Endothelial cell of umbilical vein (primary cell): ENCODE data around the gene CDK5RAP2. TPM values are rescaled to one million over a fixed set of nuclear protein-coding genes. Genes with fewer than 3 reads are reported as not detected.

Experiments
- BruUV-seq: library from RNA; stranded (reverse); fragments of 400-500 nt; replicated peaks from 2 replicates; lab custom pipeline; 2021; lab: Mats Ljungman, UMichigan
- CTCF ChIA-PET: fragments of 300-600, 350-600 bp; sonication (Branson Sonifier 250); formaldehyde crosslinking; loops from one replicate; lab custom pipeline; 2021; ENCODE audit warnings: antibody characterized with exemption, inconsistent platforms; lab: Charles Lee
- POLR2A ChIA-PET: fragments of 300-600, 350-600 bp; sonication (Branson Sonifier 250); formaldehyde crosslinking; loops from one replicate; lab custom pipeline; 2021; ENCODE audit warnings: antibody characterized with exemption, inconsistent platforms; lab: Charles Lee
- DNase-seq: peaks from one replicate; pipeline ENCODE4 v3.0.0-alpha.2; 2011; ENCODE audit warnings: low read depth, low spot score
- FAIRE-seq: peaks from 2 replicates; lab custom pipeline; 2011; peaks lifted over from hg19 to GRCh38; lab: Jason Lieb, UNC
- H2AFZ ChIP-seq: 2 replicates; pipeline ENCODE4 v1.6.0; 2012; ENCODE audit warnings: low read depth, low read length, control low read depth, inconsistent platforms
- H3K27ac ChIP-seq: 2 replicates; pipeline ENCODE4 v1.5.1; 2011; ENCODE audit warnings: low read depth, mild to moderate bottlenecking, control low read depth, low read length, moderate library complexity; ENCODE audit not compliant: insufficient read depth
- H3K27me3 ChIP-seq, 2 experiments: 2 replicates each; pipeline versions ENCODE4 v1.6.0 to v1.6.1; 2011; ENCODE audit warnings: low read length in 2 of 2, mixed read lengths in 1 of 2; ENCODE audit not compliant: control insufficient read depth in 2 of 2, insufficient read depth in 2 of 2
- H3K36me3 ChIP-seq, 2 experiments: 2 replicates in 1 of 2; 3 replicates in 1 of 2; pipeline ENCODE4 v1.5.1; 2011; ENCODE audit warnings: low read length in 2 of 2, mild to moderate bottlenecking in 1 of 2, moderate library complexity in 1 of 2; ENCODE audit not compliant: control insufficient read depth in 2 of 2, insufficient read depth in 2 of 2; ENCODE audit errors: extremely low read depth in 1 of 2
- H3K4me1 ChIP-seq: 3 replicates; pipeline ENCODE4 v1.5.1; 2011; ENCODE audit warnings: mild to moderate bottlenecking, low read length; ENCODE audit not compliant: control insufficient read depth, insufficient read depth; ENCODE audit errors: extremely low read depth
- H3K4me2 ChIP-seq: 2 replicates; pipeline ENCODE4 v1.6.1; 2011; ENCODE audit warnings: low read length, control low read depth, mixed read lengths; ENCODE audit not compliant: insufficient read depth
- H3K4me3 ChIP-seq, 3 experiments: fragments of 200-600 bp in 1 of 3; sonication (generic), shearing (Covaris generic) in 1 of 3; replicated peaks in 1 of 3; 2 replicates each; pipeline ENCODE4 v1.5.1; 2011 to 2016; ENCODE audit warnings: control low read depth in 3 of 3, low read length in 3 of 3, mild to moderate bottlenecking in 2 of 3, inconsistent platforms in 1 of 3, low read depth in 1 of 3, moderate library complexity in 1 of 3; ENCODE audit not compliant: insufficient read depth in 1 of 3
- H3K79me2 ChIP-seq: 2 replicates; pipeline ENCODE4 v1.6.0; 2012; ENCODE audit warnings: low read length, inconsistent platforms; ENCODE audit not compliant: control insufficient read depth, insufficient read depth
- H3K9ac ChIP-seq: replicated peaks from 2 replicates; pipeline ENCODE3; 2011; ENCODE audit warnings: low read length, control low read depth; ENCODE audit not compliant: insufficient read depth; ENCODE audit errors: extremely low read depth
- H3K9me1 ChIP-seq: replicated peaks from 3 replicates; pipeline ENCODE4 v1.6.0; 2011; ENCODE audit warnings: mild to moderate bottlenecking, low read length; ENCODE audit not compliant: control insufficient read depth, insufficient read depth; ENCODE audit errors: extremely low read depth
- H3K9me3 ChIP-seq: replicated peaks from 2 replicates; pipeline ENCODE4 v1.5.1; 2012; ENCODE audit warnings: low read length, inconsistent platforms; ENCODE audit not compliant: control insufficient read depth, insufficient read depth
- H4K20me1 ChIP-seq: replicated peaks from 2 replicates; pipeline ENCODE3; 2011; ENCODE audit warnings: mild to moderate bottlenecking, low read length; ENCODE audit not compliant: control insufficient read depth, insufficient read depth; ENCODE audit errors: extremely low read depth
- EZH2 ChIP-seq: IDR thresholded peaks from 2 replicates; pipeline ENCODE4 v1.6.1; 2012; ENCODE audit warnings: borderline replicate concordance, low read depth, mild to moderate bottlenecking, moderate library complexity, low read length, inconsistent platforms; ENCODE audit not compliant: severe bottlenecking
- FOS ChIP-seq: IDR thresholded peaks from 2 replicates; pipeline ENCODE4 v1.6.1; 2011; ENCODE audit warnings: mild to moderate bottlenecking, low read length, moderate library complexity, borderline replicate concordance; ENCODE audit not compliant: insufficient read depth
- GATA2 ChIP-seq: IDR thresholded peaks from 2 replicates; pipeline ENCODE4 v1.7.0; 2011; ENCODE audit warnings: low read depth, mild to moderate bottlenecking, moderate library complexity, mixed read lengths, low read length; ENCODE audit not compliant: insufficient read length, insufficient read depth
- MYC ChIP-seq: IDR thresholded peaks from one replicate; pipeline ENCODE4 v1.6.1; 2011; ENCODE audit warnings: mild to moderate bottlenecking, low read depth, low read length
- POLR2A ChIP-seq: IDR thresholded peaks from 2 replicates; pipeline ENCODE4 v1.6.1; 2012; ENCODE audit warnings: low read depth, mild to moderate bottlenecking, control low read depth, low read length
- dilution Hi-C: fragments of 300-500 bp; cut with MboI; formaldehyde crosslinking; loops from one replicate; pipeline ENCODE4 v1.15.0; 2019; ENCODE audit warnings: low sequenced_read_pairs; ENCODE audit not compliant: extremely low pct_ligation_motif_present
- intact Hi-C: fragments of 100-400 bp; cut with micrococcal nuclease; formaldehyde crosslinking; loops from one replicate; pipeline ENCODE4 v1.10.0; 2022
- polyA plus RNA-seq, 4 experiments: library from polyadenylated mRNA; depleted of rRNA in 3 of 4; stranded (reverse) in 3 of 4; unstranded in 1 of 4; fragments of >200 nt; gene quantifications; 2 replicates each; pipeline versions ENCODE4 v1.2.1 to v1.2.3, GENCODE V29; 2011 to 2012; ENCODE audit warnings: missing spikeins in 1 of 4
- total RNA-seq: library from RNA; stranded (reverse); gene quantifications from 2 replicates; pipeline ENCODE4 v1.2.3, GENCODE V29; 2021
- TF ChIP-seq, protein P1 (sequence below): IDR thresholded peaks from 2 replicates; pipeline ENCODE4 v1.6.1; 2011; ENCODE audit not compliant: insufficient read depth, insufficient read length
- TF ChIP-seq, protein P2 (sequence below), 2 donors: IDR thresholded peaks; 1 replicate in 1 of 2; 2 replicates in 1 of 2; pipeline ENCODE4 v1.5.1; 2011; ENCODE audit warnings: low read length in 2 of 2, mild to moderate bottlenecking in 2 of 2, moderate library complexity in 2 of 2, control low read depth in 1 of 2, inconsistent platforms in 1 of 2, low read depth in 1 of 2; ENCODE audit not compliant: insufficient read depth in 1 of 2; ENCODE audit errors: extremely low read depth in 1 of 2

Gene CDK5RAP2
- total and polyA plus RNA-seq, 2 donors (not counting 3 experiments of a cell fraction or from before 2014, with no cell fraction given) = 17.5 to 56.7 TPM

DNA sequence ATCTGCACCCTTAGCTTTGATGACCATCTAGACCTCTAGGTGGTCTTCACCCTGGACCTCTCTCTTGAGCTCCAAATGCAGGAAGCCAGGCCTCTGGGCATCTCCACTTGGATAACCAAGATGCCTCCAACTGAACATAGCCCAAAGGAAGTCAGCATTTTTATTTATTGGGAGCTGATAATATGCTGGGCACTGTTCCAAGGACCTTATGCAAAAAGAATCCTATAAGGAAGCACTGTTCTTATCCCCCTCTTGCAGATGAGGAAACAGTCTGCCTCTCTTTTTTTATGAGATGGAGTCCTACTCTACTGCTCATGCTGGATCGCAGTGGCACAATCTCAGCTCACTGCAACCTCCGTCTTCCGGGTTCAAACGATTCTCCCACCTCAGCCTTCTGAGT is 219.9 kb downstream of the CDK5RAP2 start:
- H3K9ac ChIP-seq = no peak overlapping the region
- H3K9me3 ChIP-seq = no peaks in the 10 kb centered on the region
- H3K4me1 ChIP-seq = no peaks in the 10 kb centered on the region
- no peaks in the 10 kb centered on the region for H4K20me1 ChIP-seq
- no peaks in the 10 kb centered on the region for H3K79me2 ChIP-seq
- dilution Hi-C loops (no loop called here), intact Hi-C loops (no loop called here)
- no peak overlapping the region for H3K27ac ChIP-seq
- H3K4me2 ChIP-seq = no peak overlapping the region
- no peak for FAIRE-seq
- DNase-seq = no peak
- POLR2A ChIA-PET = no interaction called here
- CTCF ChIA-PET = no interaction called here
- no peak overlapping the region for H3K4me3 ChIP-seq
- H3K9me1 ChIP-seq = no peaks in the 10 kb centered on the region
- BruUV-seq = no TSS peak
- no peaks in the 10 kb centered on the region for H3K36me3 ChIP-seq
- H2AFZ ChIP-seq = no peak overlapping the region
- H3K27me3 ChIP-seq = no peaks in the 10 kb centered on the region
- TF ChIP-seq, protein P1, sequence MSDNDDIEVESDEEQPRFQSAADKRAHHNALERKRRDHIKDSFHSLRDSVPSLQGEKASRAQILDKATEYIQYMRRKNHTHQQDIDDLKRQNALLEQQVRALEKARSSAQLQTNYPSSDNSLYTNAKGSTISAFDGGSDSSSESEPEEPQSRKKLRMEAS = no peak
- TF ChIP-seq FOS (no peak), POLR2A (no peak), MYC (no peak), GATA2 (no peak), EZH2 (no peak)
- TF ChIP-seq, protein P2, sequence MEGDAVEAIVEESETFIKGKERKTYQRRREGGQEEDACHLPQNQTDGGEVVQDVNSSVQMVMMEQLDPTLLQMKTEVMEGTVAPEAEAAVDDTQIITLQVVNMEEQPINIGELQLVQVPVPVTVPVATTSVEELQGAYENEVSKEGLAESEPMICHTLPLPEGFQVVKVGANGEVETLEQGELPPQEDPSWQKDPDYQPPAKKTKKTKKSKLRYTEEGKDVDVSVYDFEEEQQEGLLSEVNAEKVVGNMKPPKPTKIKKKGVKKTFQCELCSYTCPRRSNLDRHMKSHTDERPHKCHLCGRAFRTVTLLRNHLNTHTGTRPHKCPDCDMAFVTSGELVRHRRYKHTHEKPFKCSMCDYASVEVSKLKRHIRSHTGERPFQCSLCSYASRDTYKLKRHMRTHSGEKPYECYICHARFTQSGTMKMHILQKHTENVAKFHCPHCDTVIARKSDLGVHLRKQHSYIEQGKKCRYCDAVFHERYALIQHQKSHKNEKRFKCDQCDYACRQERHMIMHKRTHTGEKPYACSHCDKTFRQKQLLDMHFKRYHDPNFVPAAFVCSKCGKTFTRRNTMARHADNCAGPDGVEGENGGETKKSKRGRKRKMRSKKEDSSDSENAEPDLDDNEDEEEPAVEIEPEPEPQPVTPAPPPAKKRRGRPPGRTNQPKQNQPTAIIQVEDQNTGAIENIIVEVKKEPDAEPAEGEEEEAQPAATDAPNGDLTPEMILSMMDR (IDR thresholded peaks at IDR 0.05; ENCODE audit: extremely low read depth in 1 of 2, insufficient read depth in 1 of 2, low read depth in 1 of 2, low read length in 2 of 2) = no peak
